ENCODE measurements around the gene VAC14.
A peak's percentile ranks its signal among the peaks of the same experiment; 100 is the strongest.
"Not testable (repeated sequence)": the region's sequence is repeated elsewhere in the genome, so short reads cannot be mapped to it uniquely, and the experiment has no call there.

VAC14 gene

DNA sequence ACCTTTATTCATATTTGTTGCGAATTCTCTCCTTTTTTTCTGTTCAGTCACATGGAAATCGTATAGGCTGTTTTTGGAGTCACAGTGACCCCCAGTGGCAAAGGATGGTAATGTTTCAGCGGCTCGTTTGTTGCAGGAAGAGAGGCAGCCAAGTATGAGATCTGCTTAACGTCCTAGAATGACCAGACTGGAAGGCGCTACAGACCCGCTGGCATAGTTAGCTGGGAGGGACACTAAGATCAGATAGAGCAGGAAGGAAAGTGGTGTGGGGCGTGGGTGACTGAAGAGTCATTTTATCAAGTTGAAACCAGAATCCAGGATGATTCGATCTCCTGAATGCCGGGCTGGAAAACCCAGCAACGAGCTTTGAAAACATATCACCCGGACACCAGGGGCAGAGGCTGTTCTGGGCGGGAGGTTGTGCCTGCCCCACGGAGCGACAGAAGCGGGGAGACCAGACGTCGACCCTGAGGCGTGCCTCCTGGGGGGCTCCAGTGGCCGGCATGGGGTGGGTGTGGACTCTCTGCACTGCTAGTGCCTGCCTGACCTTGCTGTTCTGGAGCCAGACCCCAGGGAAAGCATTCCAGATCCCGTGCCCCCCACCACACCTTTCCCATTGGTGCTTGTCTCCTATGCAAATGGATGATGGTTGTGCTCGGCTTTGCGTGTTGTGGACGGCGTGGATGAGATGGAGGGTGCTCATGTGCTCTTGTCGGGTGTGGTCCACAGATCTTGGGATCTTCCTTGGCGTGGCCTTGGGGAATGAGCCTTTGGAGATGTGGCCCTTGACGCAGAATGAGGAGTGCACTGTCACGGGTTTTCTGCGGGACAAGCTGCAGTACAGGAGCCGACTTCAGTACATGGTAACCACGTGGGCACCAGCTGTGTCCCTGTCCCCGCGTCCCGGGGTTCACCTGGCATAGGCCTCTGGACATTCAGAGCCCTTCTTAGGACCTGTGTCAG, 146.9 kb downstream of the VAC14 start:
- no peaks in the 10 kb centered on the region for H3K9me3 Mint-ChIP-seq
- no peak overlapping the region for H3K4me3 Mint-ChIP-seq
- DNase-seq: peak; percentile 88
- peaks cover 5% of the 10 kb centered on the region for H3K4me1 Mint-ChIP-seq (ENCODE audit: low read depth)
- H3K36me3 Mint-ChIP-seq (ENCODE audit: low read depth): no peaks in the 10 kb centered on the region
- no peak overlapping the region for H3K27ac Mint-ChIP-seq
- H3K27me3 Mint-ChIP-seq: no peaks in the 10 kb centered on the region

DNA sequence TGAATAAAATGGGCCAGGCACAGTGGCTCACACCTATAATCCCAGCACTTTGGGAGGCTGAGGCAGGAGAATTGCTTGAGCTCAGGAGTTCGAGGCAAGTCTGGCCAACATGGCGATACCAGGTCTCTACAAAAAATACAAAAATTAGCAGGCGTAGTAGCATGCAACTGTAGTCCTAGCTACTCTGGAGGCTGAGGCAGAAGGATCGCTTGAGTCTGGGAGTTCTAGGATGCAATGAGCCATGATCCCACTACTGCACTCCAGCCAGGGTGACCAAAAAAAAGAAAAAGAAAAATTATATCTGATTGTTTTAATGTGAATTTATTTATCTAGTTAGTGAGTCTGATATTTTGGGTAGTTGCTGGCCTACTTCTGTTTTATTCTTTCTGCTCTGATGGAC, 147.6 kb downstream of the VAC14 start:
- no peak for DNase-seq
- H3K9me3 Mint-ChIP-seq: no peaks in the 10 kb centered on the region
- H3K4me3 Mint-ChIP-seq: no peak overlapping the region
- H3K36me3 Mint-ChIP-seq (ENCODE audit: low read depth): no peaks in the 10 kb centered on the region
- H3K27ac Mint-ChIP-seq: no peak overlapping the region
- H3K4me1 Mint-ChIP-seq (ENCODE audit: low read depth): peaks cover 5% of the 10 kb centered on the region
- H3K27me3 Mint-ChIP-seq: no peaks in the 10 kb centered on the region

DNA sequence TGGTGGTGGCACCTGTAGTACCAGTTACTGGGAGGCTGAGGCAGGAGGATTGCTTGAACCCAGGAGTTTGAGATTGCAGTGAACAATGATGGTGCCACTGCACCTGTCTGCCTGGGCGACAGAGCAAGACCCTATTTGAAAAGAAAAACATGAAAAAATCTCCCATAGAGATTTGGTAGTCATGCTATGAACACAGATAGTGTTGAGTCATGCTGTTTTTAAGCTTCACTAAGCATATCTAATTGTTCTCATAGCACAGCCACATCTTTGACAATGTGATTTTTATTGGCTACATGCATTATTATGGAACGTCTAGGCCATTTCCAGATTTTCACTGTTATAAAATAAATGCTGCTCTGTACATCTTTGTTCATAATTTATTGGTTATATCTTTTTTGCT, 148.6 kb downstream of the VAC14 start:
- DNase-seq: no peak
- Mint-ChIP-seq H3K27me3 (no peaks in the 10 kb centered on the region), H3K4me3 (no peak overlapping the region)

DNA sequence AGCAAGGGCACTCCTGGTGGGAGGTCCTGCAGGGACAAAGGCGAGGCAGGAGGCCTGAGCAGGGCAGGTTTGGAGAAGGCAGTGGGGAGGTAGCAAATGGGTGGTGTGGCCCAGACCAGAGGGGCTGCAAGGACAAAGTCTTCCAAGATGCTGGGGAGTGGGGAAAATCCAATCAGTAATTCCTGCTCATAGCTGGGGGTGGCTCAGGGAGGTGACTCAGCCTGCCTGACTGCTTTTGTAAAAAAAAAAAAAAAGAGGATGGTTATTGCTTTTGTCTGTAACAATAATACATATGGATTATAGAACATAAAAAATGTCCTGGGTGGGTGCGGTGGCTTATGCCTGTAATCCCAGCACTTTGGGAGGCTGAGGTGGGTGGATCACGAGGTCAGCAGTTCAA, 149.4 kb downstream of the VAC14 start:
- Mint-ChIP-seq H3K36me3 (ENCODE audit: low read depth) (no peaks in the 10 kb centered on the region), H3K9me3 (no peaks in the 10 kb centered on the region), H3K27me3 (no peaks in the 10 kb centered on the region), H3K4me1 (ENCODE audit: low read depth) (peaks cover 5% of the 10 kb centered on the region), H3K4me3 (no peak overlapping the region), H3K27ac (no peak overlapping the region)
- DNase-seq: no peak

More for the DNA sequence above, 148.6 kb downstream of the VAC14 start:
- H3K4me1 Mint-ChIP-seq (ENCODE audit: low read depth): peaks cover 5% of the 10 kb centered on the region
- no peak overlapping the region for H3K27ac Mint-ChIP-seq
- no peaks in the 10 kb centered on the region for H3K36me3 Mint-ChIP-seq (ENCODE audit: low read depth)
- no peaks in the 10 kb centered on the region for H3K9me3 Mint-ChIP-seq

DNA sequence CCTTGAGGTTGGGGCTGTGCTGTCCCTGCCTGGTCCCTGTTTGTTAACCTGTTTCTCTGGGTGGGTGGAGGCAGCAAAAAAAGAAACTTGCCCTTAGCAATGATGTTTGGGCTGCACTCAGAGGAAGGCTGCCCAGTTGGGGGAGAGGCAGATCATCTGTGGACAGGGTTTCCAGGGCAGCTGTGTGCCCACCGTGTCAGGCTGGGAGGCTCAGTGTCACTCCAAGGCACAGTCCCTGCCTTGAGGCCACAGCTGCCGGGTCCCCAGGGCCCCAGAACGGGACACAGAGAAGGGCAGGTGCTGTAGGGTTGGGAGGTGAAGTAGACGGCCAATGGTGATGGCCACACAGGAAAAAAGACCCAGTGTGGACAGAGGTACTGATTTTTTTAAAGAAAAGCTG, 150.7 kb downstream of the VAC14 start:
- DNase-seq: no peak
- H3K27me3 Mint-ChIP-seq: no peaks in the 10 kb centered on the region
- no peak overlapping the region for H3K27ac Mint-ChIP-seq
- H3K36me3 Mint-ChIP-seq (ENCODE audit: low read depth): no peaks in the 10 kb centered on the region
- H3K4me3 Mint-ChIP-seq: no peak overlapping the region
- no peaks in the 10 kb centered on the region for H3K9me3 Mint-ChIP-seq
- H3K4me1 Mint-ChIP-seq (ENCODE audit: low read depth): peaks cover 5% of the 10 kb centered on the region

DNA sequence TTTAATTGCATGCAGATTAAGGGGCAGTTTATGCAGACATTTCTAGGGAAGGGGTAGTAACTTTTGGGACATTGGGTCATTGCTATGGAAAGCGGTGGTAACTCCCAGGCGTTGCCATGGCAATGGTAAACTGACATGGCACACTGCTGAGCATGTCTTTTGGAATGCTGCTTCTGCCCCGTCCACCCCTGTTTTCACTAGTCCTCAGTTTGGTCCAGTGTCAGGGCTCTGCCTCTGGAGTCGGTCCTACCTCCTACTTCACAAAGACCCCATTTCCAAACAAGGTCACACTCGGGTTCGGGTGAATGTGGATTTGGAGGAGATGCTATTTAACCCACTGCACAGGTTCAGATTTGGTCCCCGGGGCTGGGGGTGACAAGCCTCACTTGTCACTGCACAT, 151.7 kb downstream of the VAC14 start:
- Mint-ChIP-seq H3K9me3 (no peaks in the 10 kb centered on the region), H3K36me3 (ENCODE audit: low read depth) (no peaks in the 10 kb centered on the region), H3K27me3 (no peaks in the 10 kb centered on the region), H3K27ac (no peak overlapping the region), H3K4me1 (ENCODE audit: low read depth) (peaks cover 5% of the 10 kb centered on the region), H3K4me3 (no peak overlapping the region)
- DNase-seq: no peak

DNA sequence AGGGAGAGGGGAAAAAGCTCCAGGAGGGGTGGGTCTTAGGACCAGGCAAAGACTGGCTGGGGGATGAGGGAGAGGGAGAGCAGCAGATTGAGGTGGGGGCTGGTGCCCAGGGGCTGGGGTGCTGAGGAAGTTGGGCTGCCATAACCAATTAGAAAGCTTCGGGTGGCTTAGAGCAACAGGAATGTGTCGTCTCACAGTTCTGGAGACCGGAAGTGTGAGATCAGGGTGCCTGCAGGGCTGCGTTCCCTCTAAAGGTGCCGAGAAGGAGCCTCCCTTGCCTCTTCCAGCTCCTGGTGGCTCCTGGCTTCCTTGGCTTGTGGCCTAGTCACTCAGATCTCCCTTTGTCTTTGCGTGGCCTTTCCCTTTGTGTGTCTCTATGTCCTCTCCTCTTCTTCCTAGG, 152.4 kb downstream of the VAC14 start:
- Mint-ChIP-seq H3K27ac (no peak overlapping the region), H3K27me3 (no peaks in the 10 kb centered on the region), H3K4me1 (ENCODE audit: low read depth) (peaks cover under 1% of the 10 kb centered on the region), H3K9me3 (no peaks in the 10 kb centered on the region), H3K36me3 (ENCODE audit: low read depth) (no peaks in the 10 kb centered on the region), H3K4me3 (no peak overlapping the region)
- DNase-seq: no peak

DNA sequence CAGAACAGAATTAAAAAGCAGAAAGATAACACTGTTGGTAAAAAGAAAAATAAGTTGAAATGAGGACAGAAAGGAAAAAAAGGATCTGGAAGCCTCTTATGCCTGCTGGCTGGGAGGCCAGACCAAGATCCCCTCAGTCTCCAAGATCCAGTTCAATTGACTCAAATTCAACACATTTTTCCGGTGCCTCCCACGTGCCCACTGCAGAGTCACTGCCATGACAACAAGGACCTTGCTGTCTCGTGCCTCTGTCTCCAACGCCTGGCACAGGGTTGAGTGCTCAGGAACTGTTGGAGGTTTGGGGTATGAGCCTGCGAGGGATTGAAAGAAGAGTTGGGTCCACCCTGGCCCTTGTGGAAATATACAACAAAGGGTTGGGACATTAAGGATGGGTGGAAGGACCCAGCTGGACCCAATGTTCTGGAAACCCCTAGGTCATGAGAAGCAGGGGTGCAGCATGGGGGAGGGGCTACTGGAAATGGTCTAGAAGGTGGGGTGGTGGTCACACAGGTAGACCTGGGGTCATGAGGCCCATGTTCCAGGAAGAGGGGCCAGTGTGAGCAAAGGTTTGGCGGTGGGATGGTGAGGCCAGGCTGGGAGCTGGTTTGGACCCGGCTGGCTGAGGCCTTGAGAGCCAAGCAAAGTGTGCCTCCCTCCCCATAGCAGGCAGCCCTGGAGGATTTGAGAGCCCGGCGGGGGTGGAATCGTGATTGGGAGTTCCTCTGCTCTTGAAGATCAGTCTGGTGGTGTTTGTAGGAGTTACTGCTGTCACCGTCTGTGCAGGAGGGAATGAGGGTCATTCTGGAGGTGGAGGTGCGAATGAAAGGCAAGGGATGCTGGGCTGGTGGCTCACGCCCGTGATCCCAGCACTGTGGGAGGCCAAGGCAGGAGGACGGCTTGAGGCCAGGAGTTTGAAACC, 153.3 kb downstream of the VAC14 start:
- DNase-seq: no peak
- no peaks in the 10 kb centered on the region for H3K36me3 Mint-ChIP-seq (ENCODE audit: low read depth)
- no peaks in the 10 kb centered on the region for H3K9me3 Mint-ChIP-seq
- H3K27me3 Mint-ChIP-seq: no peaks in the 10 kb centered on the region
- no peaks in the 10 kb centered on the region for H3K4me1 Mint-ChIP-seq (ENCODE audit: low read depth)
- no peak overlapping the region for H3K4me3 Mint-ChIP-seq
- no peak overlapping the region for H3K27ac Mint-ChIP-seq

DNA sequence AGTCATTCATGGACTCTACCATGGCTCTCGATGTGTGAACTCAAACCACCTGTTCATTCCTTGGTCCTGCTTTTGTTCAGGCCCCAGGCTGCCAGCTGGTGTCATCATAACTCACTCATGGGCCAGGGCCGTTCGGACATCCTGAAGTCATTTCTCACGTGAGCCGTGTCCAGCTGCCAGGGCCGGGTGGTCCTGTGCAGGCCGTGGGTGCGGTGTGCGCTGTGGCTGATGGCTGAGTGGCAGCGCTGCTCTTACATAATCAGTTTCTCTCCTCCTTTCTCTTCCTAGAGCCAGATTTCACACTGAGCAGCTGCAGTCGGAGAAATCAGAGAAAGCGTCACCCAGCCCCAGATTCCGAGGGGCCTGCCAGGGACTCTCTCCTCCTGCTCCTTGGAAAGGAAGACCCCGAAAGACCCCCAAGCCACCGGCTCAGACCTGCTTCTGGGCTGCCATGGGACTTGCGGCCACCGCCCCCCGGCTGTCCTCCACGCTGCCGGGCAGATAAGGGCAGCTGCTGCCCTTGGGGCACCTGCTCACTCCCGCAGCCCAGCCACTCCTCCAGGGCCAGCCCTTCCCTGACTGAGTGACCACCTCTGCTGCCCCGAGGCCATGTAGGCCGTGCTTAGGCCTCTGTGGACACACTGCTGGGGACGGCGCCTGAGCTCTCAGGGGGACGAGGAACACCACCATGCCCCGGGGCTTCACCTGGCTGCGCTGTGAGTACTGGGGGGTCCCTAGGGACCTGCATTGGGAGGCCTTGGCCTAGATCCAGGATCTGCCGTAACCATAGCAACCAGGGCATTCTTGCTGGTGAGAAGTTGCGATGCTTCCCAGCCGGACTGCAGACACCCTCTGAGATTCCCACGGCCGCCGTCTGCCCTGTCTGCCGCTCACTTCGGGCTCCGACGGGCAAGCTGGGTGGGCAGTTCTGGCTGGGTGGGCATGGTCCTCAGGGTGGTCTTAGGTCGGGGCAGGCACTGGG, 154.4 kb downstream of the VAC14 start, which contains the start of gene IL34:
IL34 (plus strand) TSS at position 300 of the 982 bp plus-strand sequence; CDS start at position 689, 389 bp downstream.
- Mint-ChIP-seq H3K9me3 (no peaks in the 10 kb centered on the region), H3K27ac (no peak within 1 kb of the TSS), H3K27me3 (no peaks in the 10 kb centered on the region), H3K4me3 (no peak within 1 kb of the TSS), H3K4me1 (ENCODE audit: low read depth) (no peaks in the 10 kb centered on the region), H3K36me3 (ENCODE audit: low read depth) (no peaks in the 10 kb centered on the region)
- DNase-seq: no peak

DNA sequence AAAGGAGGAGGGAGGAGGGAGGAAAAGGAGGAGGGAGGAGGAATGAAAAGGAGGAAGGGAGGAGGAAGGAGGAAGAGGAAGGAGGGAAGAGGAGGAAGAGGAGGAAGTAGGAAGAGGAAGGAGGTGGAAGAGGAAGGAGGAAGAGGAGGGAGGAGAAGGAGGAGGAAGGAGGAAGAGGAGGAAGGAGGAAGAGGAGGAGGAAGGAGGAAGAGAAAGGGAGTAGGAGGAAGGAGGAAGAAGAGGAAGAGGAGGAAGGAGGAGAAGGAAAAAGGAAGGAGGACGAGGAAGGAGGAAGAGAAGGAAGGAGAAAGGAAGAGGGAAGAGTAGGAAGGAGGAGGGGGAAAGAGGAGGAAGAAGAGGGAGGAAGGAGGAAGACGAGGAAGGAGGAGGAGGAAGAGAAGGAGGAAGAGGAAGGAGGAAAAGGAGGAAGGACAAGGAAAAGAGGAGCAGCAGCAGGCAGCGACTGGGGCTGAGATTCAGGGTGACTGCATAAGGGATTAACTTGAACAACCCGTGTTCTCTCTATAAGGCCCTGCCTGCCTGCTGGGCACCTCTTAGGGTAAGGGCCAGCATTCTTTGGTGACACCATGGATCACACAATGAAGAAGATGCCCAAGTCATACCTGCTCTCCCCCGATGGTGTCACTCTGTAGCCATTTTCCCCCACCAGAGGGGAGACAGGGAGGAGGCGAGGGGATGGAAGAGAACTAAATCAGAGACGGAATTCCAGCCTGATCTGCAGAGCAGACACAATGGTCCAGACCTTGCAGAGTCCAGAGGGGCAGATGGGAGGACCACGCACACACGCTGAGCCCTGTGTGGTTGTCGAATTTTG, 156.0 kb downstream of the VAC14 start:
- Mint-ChIP-seq H3K9me3 (no peaks in the 10 kb centered on the region), H3K36me3 (ENCODE audit: low read depth) (no peaks in the 10 kb centered on the region), H3K4me3 (no peak overlapping the region), H3K4me1 (ENCODE audit: low read depth) (no peaks in the 10 kb centered on the region), H3K27me3 (no peaks in the 10 kb centered on the region), H3K27ac (no peak overlapping the region)
- no peak for DNase-seq

DNA sequence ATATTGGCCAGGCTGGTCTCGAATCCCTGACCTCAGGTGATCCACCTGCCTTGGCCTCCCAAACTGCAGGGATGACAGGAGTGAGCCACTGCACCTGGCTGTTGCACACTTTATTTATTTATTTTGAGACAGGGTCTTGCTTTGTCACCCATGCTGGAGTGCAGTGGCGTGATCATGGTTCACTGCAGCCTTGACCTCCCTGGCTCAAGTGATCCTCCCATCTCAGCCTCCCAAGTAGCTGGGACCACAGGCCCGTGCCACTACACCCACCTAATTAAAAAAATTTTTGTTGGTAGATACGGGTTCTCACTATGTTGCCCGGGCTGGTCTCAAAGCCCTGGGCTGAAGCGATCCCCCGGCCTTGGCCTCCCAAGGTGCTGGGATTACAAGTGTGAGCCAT, 157.7 kb downstream of the VAC14 start:
- not testable (repeated sequence) for DNase-seq; H3K4me3 Mint-ChIP-seq; H3K4me1 Mint-ChIP-seq (ENCODE audit: low read depth); H3K27ac Mint-ChIP-seq; H3K9me3 Mint-ChIP-seq; H3K27me3 Mint-ChIP-seq; H3K36me3 Mint-ChIP-seq (ENCODE audit: low read depth)

DNA sequence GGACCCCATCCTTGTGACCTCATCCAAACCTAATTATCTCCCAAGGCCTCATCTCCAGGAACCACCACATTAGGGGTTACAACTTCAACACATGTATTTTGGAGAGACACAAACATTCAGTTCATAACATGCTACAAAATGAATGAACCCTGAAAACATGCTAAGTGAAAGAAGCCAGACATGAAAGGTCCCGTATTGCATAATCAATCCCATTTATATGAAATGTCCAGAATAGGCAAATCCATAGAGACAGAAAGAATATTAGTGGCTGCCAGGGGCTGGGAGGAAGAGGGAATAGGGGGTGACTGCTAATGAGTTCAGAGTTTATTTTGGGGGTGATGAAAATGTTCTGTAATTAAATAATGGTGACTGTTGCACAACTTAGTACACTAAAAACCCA, 158.3 kb downstream of the VAC14 start:
- H3K27me3 Mint-ChIP-seq: no peaks in the 10 kb centered on the region

More for the DNA sequence above, 158.3 kb downstream of the VAC14 start:
- no peaks in the 10 kb centered on the region for H3K4me1 Mint-ChIP-seq (ENCODE audit: low read depth)
- no peaks in the 10 kb centered on the region for H3K9me3 Mint-ChIP-seq
- no peaks in the 10 kb centered on the region for H3K36me3 Mint-ChIP-seq (ENCODE audit: low read depth)
- no peak for DNase-seq
- H3K4me3 Mint-ChIP-seq: no peak overlapping the region
- H3K27ac Mint-ChIP-seq: no peak overlapping the region
